Measurements from ENCODE around the gene RNF207. TPM values are rescaled to one million over a fixed set of nuclear protein-coding genes. Genes with fewer than 3 reads are reported as not detected.

Gene RNF207
- polyA plus RNA-seq, 1 of the 3 experiments (the other 2 are of a cell fraction): 25.4 TPM

DNA sequence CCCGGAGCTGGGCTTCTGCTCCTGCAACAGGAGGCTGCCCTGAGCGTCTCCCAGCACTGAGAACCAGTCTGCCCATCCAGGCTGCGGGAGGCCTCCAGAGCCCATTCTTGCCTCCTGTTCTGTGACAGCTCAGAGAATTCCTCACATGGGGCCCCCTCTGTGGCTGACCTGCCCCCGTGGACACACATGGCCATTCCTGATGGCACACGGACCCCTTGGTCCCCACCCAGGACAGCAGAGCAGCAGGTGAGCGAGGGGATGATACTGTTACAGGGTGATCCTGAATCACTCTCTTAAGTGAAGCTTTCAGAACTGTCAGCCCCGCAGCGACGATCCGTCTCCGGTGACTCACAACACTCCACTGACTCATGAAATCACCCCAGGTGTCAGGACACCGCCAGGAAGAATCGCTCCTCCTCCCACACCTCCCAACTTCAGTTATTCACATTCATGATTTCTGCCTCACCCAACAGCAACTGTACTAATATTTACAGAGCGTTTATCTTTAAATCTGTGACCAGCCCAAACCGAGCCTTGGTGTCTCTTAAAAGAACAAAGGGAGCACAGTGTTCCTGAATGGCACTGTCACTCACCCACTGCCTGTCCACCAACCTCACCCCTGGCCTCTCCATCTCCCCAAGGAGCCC is 48.3 kb upstream of the RNF207 start:
- Histone ChIP-seq H2AFZ (ENCODE audit: low read depth) (no peak overlapping the region), H3K79me2 (ENCODE audit: insufficient read depth) (no peaks in the 10 kb centered on the region), H3K9ac (no peak overlapping the region), H4K20me1 (ENCODE audit: insufficient read depth) (no peaks in the 10 kb centered on the region), H3K4me3 (ENCODE audit: low read depth in 2 of 2, low read length in 1 of 2) (no peak overlapping the region), H3K27me3 (ENCODE audit: insufficient read depth) (no peaks in the 10 kb centered on the region), H3K27ac (ENCODE audit: low read depth in 2 of 2, low read length in 1 of 2) (no peak overlapping the region), H3K4me1 (ENCODE audit: control insufficient read depth in 1 of 2, insufficient read depth in 2 of 2, low read depth in 1 of 2, low read length in 1 of 2) (peaks cover 0 to 22% of the 10 kb centered on the region in 2 experiments; a peak in 1 of 4 replicates), H3K4me2 (0 out of 2 replicates have a peak overlapping the region, but pooled peaks have one; percentile 33), H3K36me3 (replicated peaks in 1 of 2; ENCODE audit: control insufficient read depth in 1 of 2, insufficient read depth in 2 of 2, low read length in 1 of 2) (no peaks in the 10 kb centered on the region), H3F3A (replicated peaks; ENCODE audit: insufficient read depth) (peaks cover 4% of the 10 kb centered on the region), H3K9me3 (no peaks in the 10 kb centered on the region), H3K9me2 (no peaks in the 10 kb centered on the region)
- DNase-seq: no peak
- 20% methylated on average over 9 of the region's 15 CpGs for WGBS (ENCODE audit: low lambda C conversion rate)
- TF ChIP-seq GATA2 (CRISPR knock-in tag; IDR thresholded peaks at IDR 0.05) (no peak), EP300 (IDR thresholded peaks at IDR 0.05; ENCODE audit: borderline replicate concordance in 1 of 2, low read depth in 1 of 2, low read length in 1 of 2) (no peak), FOSL2 (IDR thresholded peaks at IDR 0.05; ENCODE audit: borderline replicate concordance, low read depth) (peak; percentile 52; the same call in 1 of the 2 replicates), FOXM1 (IDR thresholded peaks at IDR 0.05; ENCODE audit: low read depth) (no peak), MEF2A (IDR thresholded peaks at IDR 0.05; ENCODE audit: borderline replicate concordance, low read depth) (no peak), NFIC (IDR thresholded peaks at IDR 0.05; ENCODE audit: borderline replicate concordance) (no peak)
- TF ChIP-seq, protein P1, sequence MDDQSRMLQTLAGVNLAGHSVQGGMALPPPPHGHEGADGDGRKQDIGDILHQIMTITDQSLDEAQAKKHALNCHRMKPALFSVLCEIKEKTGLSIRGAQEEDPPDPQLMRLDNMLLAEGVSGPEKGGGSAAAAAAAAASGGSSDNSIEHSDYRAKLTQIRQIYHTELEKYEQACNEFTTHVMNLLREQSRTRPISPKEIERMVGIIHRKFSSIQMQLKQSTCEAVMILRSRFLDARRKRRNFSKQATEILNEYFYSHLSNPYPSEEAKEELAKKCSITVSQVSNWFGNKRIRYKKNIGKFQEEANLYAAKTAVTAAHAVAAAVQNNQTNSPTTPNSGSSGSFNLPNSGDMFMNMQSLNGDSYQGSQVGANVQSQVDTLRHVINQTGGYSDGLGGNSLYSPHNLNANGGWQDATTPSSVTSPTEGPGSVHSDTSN (IDR thresholded peaks at IDR 0.05): peak; percentile 47
- TF ChIP-seq, protein P2, sequence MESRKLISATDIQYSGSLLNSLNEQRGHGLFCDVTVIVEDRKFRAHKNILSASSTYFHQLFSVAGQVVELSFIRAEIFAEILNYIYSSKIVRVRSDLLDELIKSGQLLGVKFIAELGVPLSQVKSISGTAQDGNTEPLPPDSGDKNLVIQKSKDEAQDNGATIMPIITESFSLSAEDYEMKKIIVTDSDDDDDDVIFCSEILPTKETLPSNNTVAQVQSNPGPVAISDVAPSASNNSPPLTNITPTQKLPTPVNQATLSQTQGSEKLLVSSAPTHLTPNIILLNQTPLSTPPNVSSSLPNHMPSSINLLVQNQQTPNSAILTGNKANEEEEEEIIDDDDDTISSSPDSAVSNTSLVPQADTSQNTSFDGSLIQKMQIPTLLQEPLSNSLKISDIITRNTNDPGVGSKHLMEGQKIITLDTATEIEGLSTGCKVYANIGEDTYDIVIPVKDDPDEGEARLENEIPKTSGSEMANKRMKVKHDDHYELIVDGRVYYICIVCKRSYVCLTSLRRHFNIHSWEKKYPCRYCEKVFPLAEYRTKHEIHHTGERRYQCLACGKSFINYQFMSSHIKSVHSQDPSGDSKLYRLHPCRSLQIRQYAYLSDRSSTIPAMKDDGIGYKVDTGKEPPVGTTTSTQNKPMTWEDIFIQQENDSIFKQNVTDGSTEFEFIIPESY (IDR thresholded peaks at IDR 0.05; ENCODE audit: borderline replicate concordance, low read depth): no peak
- ChIA-PET CTCF (interaction anchor here (1.2 to 1.6 kb wide), 3 partner anchors 10 to 104 kb away, joined by 3 to 5 read pairs (median 5); no protein-coding TSS in a partner anchor), POLR2A (no interaction called here)

GRCh38 chr1:6158181-6158580 is 47.7 kb upstream of the RNF207 start:
- Histone ChIP-seq H4K20me1 (ENCODE audit: insufficient read depth) (no peaks in the 10 kb centered on the region), H3F3A (replicated peaks; ENCODE audit: insufficient read depth) (peaks cover 4% of the 10 kb centered on the region), H3K27ac (ENCODE audit: low read depth in 2 of 2, low read length in 1 of 2) (no peak overlapping the region), H2AFZ (ENCODE audit: low read depth) (no peak overlapping the region), H3K4me2 (no peak overlapping the region), H3K79me2 (ENCODE audit: insufficient read depth) (no peaks in the 10 kb centered on the region), H3K27me3 (ENCODE audit: insufficient read depth) (no peaks in the 10 kb centered on the region), H3K4me1 (ENCODE audit: control insufficient read depth in 1 of 2, insufficient read depth in 2 of 2, low read depth in 1 of 2, low read length in 1 of 2) (peaks cover 0 to 27% of the 10 kb centered on the region in 2 experiments; a peak in 1 of 4 replicates), H3K9ac (no peak overlapping the region), H3K9me2 (no peaks in the 10 kb centered on the region), H3K4me3 (ENCODE audit: low read depth in 2 of 2, low read length in 1 of 2) (no peak overlapping the region), H3K36me3 (replicated peaks in 1 of 2; ENCODE audit: control insufficient read depth in 1 of 2, insufficient read depth in 2 of 2, low read length in 1 of 2) (no peaks in the 10 kb centered on the region), H3K9me3 (no peaks in the 10 kb centered on the region)
- DNase-seq: no peak
- POLR2A ChIA-PET: no interaction called here
- 89% methylated on average over 8 of the region's 8 CpGs for WGBS (ENCODE audit: low lambda C conversion rate)
- CTCF ChIA-PET: interaction anchor here (1.2 to 1.6 kb wide), 4 partner anchors 11 to 105 kb away, joined by 3 to 7 read pairs (median 5); no protein-coding TSS in a partner anchor
- TF ChIP-seq CTCF (IDR thresholded peaks at IDR 0.05) (no peak), ELF1 (IDR thresholded peaks at IDR 0.05) (no peak), JUND (IDR thresholded peaks at IDR 0.05) (no peak), EP300 (IDR thresholded peaks at IDR 0.05; ENCODE audit: borderline replicate concordance in 1 of 2, low read depth in 1 of 2, low read length in 1 of 2) (no peak), MAX (IDR thresholded peaks at IDR 0.05; ENCODE audit: low read depth) (no peak), NFIC (IDR thresholded peaks at IDR 0.05; ENCODE audit: borderline replicate concordance) (no peak), MXI1 (IDR thresholded peaks at IDR 0.05; ENCODE audit: low read depth, low read length) (no peak), TEAD4 (IDR thresholded peaks at IDR 0.05; ENCODE audit: borderline replicate concordance, insufficient read depth) (no peak), NRF1 (IDR thresholded peaks at IDR 0.05; ENCODE audit: low read depth, low read length) (no peak), RAD21 (IDR thresholded peaks at IDR 0.05; ENCODE audit: low read length) (no peak), SMC3 (IDR thresholded peaks at IDR 0.05; ENCODE audit: low read depth, low read length) (no peak)
- TF ChIP-seq, protein P3, sequence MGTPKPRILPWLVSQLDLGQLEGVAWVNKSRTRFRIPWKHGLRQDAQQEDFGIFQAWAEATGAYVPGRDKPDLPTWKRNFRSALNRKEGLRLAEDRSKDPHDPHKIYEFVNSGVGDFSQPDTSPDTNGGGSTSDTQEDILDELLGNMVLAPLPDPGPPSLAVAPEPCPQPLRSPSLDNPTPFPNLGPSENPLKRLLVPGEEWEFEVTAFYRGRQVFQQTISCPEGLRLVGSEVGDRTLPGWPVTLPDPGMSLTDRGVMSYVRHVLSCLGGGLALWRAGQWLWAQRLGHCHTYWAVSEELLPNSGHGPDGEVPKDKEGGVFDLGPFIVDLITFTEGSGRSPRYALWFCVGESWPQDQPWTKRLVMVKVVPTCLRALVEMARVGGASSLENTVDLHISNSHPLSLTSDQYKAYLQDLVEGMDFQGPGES (IDR thresholded peaks at IDR 0.05; ENCODE audit: low read depth, low read length): no peak
- TF ChIP-seq, protein P1 (IDR thresholded peaks at IDR 0.05): no peak

Measured in SK-N-SH (cell line).